Immature natural killer cell (primary cell): ENCODE data around the gene C2orf49. TPM values are rescaled to one million over a fixed set of nuclear protein-coding genes. Genes with fewer than 3 reads are reported as not detected.

Experiments used
- DNase-seq, 3 donors: peaks; one replicate each; pipeline ENCODE4 v3.0.0; 2022; ENCODE audit warnings: mixed read lengths in 1 of 3
- H3K27ac Mint-ChIP-seq, 6 donors: one replicate each; pipeline ENCODE4 v1.8.0; 2020; ENCODE audit warnings: mixed read lengths in 6 of 6, mild to moderate bottlenecking in 5 of 6, inconsistent platforms in 4 of 6, moderate library complexity in 3 of 6
- H3K27me3 Mint-ChIP-seq, 3 donors: one replicate each; pipeline ENCODE4 v1.8.0; 2020 to 2021; ENCODE audit warnings: low read depth in 3 of 3, mild to moderate bottlenecking in 3 of 3, mixed read lengths in 3 of 3, moderate library complexity in 3 of 3, inconsistent platforms in 1 of 3
- H3K36me3 Mint-ChIP-seq, 3 donors: one replicate each; pipeline ENCODE4 v1.8.0; 2020; ENCODE audit warnings: mixed read lengths in 3 of 3, inconsistent platforms in 2 of 3, mild to moderate bottlenecking in 2 of 3
- H3K4me1 Mint-ChIP-seq, 2 donors: one replicate each; pipeline ENCODE4 v1.8.0; 2020; ENCODE audit warnings: inconsistent platforms in 2 of 2, mild to moderate bottlenecking in 2 of 2, mixed read lengths in 2 of 2, moderate library complexity in 1 of 2
- H3K4me3 Mint-ChIP-seq, 5 donors: one replicate each; pipeline ENCODE4 v1.8.0; 2020; ENCODE audit warnings: mild to moderate bottlenecking in 5 of 5, mixed read lengths in 5 of 5, inconsistent platforms in 3 of 5, moderate library complexity in 3 of 5
- H3K9me3 Mint-ChIP-seq, 6 donors: one replicate each; pipeline ENCODE4 v1.8.0; 2020; ENCODE audit warnings: mild to moderate bottlenecking in 6 of 6, mixed read lengths in 6 of 6, inconsistent platforms in 4 of 6, moderate library complexity in 3 of 6
- polyA plus RNA-seq, 3 donors: library from polyadenylated mRNA; unstranded; fragments of 300-500 nt; fragmentation: Illumina TruSeq; gene quantifications; one replicate each; pipeline ENCODE4 v1.2.3, GENCODE V29; 2021

Gene C2orf49
- polyA plus RNA-seq, 3 donors from 2014 or later = 4.6 to 12.2 (median 11.1) TPM

DNA sequence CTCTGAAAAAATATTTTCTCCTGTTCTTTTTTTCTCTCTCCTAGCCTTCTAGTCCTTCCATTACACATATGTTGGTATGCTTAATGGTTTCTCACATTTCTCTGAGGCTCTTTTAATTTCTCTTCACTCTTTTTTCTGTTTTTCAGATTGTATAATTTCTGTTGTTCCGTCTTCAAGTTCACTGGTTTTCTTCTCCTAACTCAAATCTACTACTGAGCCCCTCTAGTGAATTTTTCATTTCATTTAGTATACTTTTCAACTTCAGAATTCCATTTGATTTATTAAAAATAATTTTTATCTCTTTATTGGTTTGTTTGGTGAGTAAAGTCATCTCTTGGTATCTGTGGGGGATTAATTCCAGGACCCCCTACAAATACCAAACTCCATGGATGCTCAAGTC, 19.8 kb downstream of the C2orf49 start:
- Mint-ChIP-seq H3K4me3 (no peak overlapping the region), H3K27ac (no peak overlapping the region), H3K9me3 (peaks cover 2 to 29% (median 11%) of the 10 kb centered on the region in 6 donors)

DNA sequence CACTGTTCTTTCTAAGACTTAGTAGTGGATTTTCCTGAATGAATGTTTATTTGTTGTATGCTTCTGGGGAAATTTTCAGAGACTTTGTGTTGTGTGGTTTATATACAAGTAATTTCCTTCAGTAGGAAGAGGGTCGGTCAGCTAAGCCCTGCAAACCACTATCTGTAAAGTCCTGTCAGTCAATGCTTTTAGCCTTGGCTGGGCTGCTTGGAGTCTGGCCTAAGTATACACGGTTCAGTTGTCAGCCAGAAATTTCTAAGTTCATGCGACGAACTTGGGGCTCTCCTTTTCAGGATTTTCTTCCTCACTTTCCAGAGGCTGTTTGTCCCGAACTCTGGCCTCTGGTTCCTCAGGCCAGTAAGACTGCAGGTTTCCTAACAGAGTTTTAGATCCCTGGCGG, 21.3 kb downstream of the C2orf49 start:
- Mint-ChIP-seq H3K27ac (peak overlapping the region in 1 of 6 donors; percentile 36), H3K4me1 (peaks cover 29 to 35% of the 10 kb centered on the region in 2 donors), H3K4me3 (no peak overlapping the region), H3K36me3 (peaks cover 42 to 63% (median 45%) of the 10 kb centered on the region in 3 donors), H3K27me3 (peaks cover 0 to 5% (median 0%) of the 10 kb centered on the region in 3 donors), H3K9me3 (peaks cover 2 to 29% (median 11%) of the 10 kb centered on the region in 6 donors)
- DNase-seq = no peak

More for the DNA sequence above, 19.8 kb downstream of the C2orf49 start:
- no peak for DNase-seq
- H3K36me3 Mint-ChIP-seq = peaks cover 45 to 72% (median 54%) of the 10 kb centered on the region in 3 donors
- peaks cover 0 to 5% (median 0%) of the 10 kb centered on the region in 3 donors for H3K27me3 Mint-ChIP-seq
- H3K4me1 Mint-ChIP-seq = peaks cover 15 to 22% of the 10 kb centered on the region in 2 donors

DNA sequence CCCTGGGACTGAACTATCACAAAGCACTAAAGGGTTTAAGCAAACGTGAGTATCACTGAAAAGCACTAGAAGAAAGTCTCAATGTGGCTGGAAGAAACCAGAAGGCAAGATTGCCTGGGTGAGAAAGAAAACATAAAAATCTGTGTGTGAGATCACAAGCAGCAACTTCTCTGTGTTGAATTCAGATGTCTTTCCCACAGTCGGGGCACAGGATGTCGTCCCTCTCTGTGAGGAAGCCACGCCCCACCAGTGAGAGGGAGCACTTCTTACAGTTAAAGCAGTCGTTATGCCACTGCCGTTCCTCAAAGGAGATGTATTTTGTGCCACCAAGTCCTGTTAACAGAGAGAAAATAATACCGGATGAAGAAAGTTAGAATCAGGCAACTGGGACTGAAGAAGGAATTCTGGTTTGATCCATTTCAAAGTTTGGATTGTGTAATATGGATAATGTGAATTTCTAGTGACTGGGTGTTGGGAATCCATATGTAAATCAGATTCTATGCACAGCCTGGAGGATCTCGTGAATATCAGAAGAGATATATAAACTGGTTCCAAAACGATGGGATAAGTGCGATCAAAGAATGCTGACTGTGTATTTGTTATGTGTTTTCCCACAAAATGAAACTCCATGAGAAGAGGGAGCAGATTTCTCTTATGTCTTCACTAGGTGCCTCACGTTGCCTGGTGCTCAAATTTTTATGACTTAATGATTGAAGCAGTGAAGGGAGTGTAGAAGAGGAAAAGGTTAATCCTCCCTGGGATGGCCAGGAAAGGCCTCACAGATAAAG, 24.0 kb downstream of the C2orf49 start:
- H3K27ac Mint-ChIP-seq = peak overlapping the region in 4 of 6 donors; percentile 1 to 54 (median 46)
- peaks cover 32 to 37% of the 10 kb centered on the region in 2 donors for H3K4me1 Mint-ChIP-seq
- H3K27me3 Mint-ChIP-seq = peaks cover 0 to 5% (median 0%) of the 10 kb centered on the region in 3 donors
- H3K4me3 Mint-ChIP-seq = peak overlapping the region in 2 of 5 donors; percentile 1 to 23
- H3K36me3 Mint-ChIP-seq = peaks cover 26 to 45% (median 28%) of the 10 kb centered on the region in 3 donors
- H3K9me3 Mint-ChIP-seq = peaks cover 2 to 18% (median 10%) of the 10 kb centered on the region in 6 donors
- no peak for DNase-seq

DNA sequence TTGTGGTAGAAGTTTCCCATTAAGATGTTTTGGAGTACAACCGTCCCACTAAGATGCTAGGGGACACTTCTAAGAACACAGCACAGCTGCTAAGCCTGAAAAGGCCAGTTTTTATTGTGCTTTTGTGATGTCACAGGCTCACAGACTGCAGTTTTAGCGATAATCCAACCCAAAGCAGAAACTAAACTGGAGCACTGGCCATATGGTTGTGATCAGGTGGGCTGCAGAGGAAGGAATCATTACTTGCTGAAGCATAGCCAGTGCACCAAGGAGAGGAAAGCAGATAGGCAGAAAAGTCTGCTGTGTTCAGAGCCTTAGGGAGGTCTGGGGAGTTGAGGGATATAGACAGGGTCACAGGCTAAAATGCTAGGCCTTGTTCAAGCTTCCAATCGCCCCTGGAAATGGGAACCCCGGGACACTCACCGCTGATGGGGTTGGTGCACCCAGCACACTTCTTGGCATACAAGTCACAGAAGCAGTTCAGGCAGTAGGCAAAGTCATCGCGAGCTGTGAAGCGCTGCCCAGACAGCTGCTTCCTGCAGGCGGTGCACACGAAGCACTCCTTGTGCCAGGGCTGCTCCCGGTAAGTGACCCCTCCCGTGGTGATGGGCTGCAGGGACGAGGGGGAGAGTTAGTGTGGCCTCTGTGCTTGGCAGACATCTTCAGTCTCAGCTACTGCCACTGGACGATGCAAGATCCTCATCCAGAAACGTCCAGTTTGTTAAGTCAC, 25.7 kb downstream of the C2orf49 start:
- Mint-ChIP-seq H3K27ac (peak overlapping the region in 2 of 6 donors; percentile 46 to 62), H3K4me3 (no peak overlapping the region), H3K36me3 (peaks cover 11 to 30% (median 15%) of the 10 kb centered on the region in 3 donors), H3K27me3 (peaks cover 0 to 5% (median 0%) of the 10 kb centered on the region in 3 donors), H3K9me3 (peaks cover 0 to 2% (median under 1%) of the 10 kb centered on the region in 6 donors), H3K4me1 (peaks cover 32 to 37% of the 10 kb centered on the region in 2 donors)
- no peak for DNase-seq

DNA sequence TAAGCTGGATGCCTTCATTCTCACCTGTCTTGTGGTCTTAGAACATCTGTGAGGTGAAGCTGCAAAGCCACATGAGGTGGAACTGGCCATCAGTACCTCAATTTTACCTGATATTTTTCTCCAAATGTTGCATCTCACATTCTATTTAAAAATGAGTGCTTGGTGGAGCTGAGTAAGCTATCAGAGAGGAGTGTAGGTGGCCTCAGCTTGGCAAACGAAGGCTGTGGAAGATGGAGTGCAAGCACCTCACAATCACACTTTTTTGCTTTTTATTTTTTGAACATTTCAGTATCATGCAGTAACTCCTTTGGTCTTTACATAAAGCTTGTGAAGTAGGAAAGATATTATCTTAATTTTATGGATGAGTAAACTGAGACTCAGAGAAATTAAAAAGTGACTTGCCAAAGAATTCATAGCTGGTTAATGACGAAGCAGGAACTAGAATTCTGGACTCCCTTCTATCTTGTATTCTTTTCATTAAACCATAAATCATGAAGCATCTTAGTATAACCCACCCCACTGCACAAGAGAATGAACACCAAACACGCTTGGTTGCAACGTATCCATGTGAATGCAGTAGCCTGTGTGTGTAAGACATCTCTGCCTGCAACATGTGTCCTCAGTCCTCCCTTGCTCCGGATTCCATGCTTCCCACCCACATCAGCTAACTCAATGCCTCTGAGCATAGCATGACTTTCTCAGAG, 27.2 kb downstream of the C2orf49 start:
- Mint-ChIP-seq H3K9me3 (no peaks in the 10 kb centered on the region), H3K4me1 (peaks cover 32 to 40% of the 10 kb centered on the region in 2 donors), H3K36me3 (peaks cover 3 to 16% (median 9%) of the 10 kb centered on the region in 3 donors), H3K27me3 (peaks cover 0 to 3% (median under 1%) of the 10 kb centered on the region in 3 donors), H3K4me3 (no peak overlapping the region), H3K27ac (no peak overlapping the region)
- DNase-seq = no peak

DNA sequence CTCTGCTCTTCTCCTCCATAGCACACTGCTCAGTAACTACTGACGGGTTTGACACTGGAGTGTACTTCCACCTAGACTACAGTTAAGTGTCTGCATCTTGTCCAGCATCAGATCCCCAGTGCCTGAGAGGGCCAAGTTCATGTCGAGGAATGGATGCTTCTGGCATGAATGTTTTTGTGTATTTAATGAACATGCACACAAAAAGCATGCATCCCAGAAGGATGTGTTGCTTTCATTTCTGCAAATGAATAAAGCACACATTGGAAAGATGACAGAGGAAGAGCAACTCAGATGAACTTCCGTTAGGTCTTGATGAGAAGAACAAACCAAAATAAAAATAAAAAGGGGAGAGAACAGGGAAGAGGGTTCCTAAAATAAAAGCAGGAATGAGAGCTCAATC, 27.9 kb downstream of the C2orf49 start:
- Mint-ChIP-seq H3K27me3 (peaks cover 0 to 4% (median 0%) of the 10 kb centered on the region in 3 donors), H3K27ac (no peak overlapping the region), H3K4me3 (no peak overlapping the region), H3K4me1 (peaks cover 38 to 43% of the 10 kb centered on the region in 2 donors), H3K9me3 (no peaks in the 10 kb centered on the region), H3K36me3 (peaks cover 0 to 13% (median 6%) of the 10 kb centered on the region in 3 donors)
- DNase-seq = no peak

DNA sequence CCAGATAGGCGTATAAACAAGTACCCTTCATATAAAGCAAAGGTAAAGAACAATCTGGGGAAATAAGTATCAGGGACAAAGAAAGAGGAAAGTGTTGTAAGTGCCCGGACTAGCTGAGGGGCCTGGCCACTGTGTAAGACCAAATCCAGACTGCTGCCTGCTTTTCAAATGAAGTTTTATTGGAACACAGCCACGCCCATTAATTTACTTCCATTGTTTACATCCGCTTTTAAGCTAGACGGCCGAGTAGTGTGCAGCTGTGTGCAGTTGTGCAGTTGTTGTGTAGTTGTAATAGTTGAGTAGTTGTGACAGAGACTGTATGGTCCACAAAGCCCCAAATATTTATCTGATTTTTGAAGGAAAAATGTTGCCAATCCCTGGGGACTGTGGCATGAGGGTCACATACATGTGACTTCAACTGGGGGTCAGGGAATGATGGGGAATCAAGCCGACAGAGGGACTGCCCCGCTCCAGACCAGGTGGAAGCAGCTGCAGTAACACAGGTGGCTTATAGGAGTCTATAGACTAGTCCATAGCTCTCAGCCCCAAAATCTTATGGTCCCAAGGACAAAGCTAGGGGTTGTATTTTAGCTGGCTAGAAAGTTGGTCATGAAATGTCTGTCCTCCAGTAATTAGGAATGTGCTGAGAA, 31.5 kb downstream of the C2orf49 start:
- no peaks in the 10 kb centered on the region for H3K36me3 Mint-ChIP-seq
- no peak overlapping the region for H3K27ac Mint-ChIP-seq
- no peaks in the 10 kb centered on the region for H3K9me3 Mint-ChIP-seq
- no peak overlapping the region for H3K4me3 Mint-ChIP-seq
- DNase-seq = no peak
- peaks cover 9 to 14% of the 10 kb centered on the region in 2 donors for H3K4me1 Mint-ChIP-seq
- H3K27me3 Mint-ChIP-seq = peaks cover 0 to 6% (median 0%) of the 10 kb centered on the region in 3 donors

DNA sequence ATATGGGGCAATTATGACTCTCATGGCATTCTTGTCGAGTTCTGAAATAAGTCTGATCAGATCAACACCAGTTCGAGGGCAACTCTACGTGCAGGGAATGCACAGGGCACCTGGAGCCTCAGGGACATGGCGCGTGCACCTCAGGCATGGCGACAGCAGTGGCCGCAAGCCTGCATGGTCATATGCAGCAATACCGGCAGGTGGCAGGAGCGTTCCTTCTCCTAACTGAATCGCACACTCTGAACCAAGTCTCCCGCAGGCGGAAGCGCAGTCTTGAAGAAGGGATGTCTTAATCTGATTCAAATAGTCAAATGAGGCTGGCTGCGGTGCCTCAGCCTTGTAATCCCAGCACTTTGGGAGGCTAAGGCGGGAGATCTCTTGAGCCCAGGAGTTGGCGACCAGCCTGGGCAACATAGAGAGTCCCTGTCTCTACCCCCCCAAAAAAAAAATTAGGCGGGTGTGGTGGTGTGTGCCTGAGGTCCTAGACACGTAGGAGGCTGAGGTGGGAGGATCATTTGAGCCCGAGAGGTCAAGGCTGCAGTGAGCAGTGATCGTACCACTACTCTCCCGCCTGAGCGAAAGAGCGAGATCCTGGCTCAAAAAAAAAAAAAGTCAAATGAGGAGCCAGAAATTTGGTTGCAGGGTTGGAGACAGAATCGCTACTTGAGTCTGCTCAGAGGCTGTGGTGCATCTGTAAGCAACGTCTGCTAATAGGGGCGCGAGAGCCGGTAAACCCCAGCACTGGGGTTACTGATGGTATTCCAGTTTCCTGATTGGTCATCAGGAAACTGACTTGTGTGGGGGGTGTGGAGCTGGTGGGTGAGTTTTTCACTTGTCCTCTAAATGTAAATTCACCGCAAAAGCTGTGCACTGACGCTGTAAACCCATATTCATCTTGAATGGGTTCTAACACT, 32.7 kb downstream of the C2orf49 start:
- Mint-ChIP-seq H3K9me3 (no peaks in the 10 kb centered on the region), H3K27me3 (peaks cover 0 to 7% (median 3%) of the 10 kb centered on the region in 3 donors), H3K4me1 (peaks cover 11 to 17% of the 10 kb centered on the region in 2 donors), H3K27ac (peak overlapping the region in 4 of 6 donors; percentile 0 to 50 (median 18)), H3K4me3 (peak overlapping the region in 4 of 5 donors; percentile 11 to 67 (median 35)), H3K36me3 (no peaks in the 10 kb centered on the region)
- DNase-seq = peak; percentile 62 to 74 (median 68)

DNA sequence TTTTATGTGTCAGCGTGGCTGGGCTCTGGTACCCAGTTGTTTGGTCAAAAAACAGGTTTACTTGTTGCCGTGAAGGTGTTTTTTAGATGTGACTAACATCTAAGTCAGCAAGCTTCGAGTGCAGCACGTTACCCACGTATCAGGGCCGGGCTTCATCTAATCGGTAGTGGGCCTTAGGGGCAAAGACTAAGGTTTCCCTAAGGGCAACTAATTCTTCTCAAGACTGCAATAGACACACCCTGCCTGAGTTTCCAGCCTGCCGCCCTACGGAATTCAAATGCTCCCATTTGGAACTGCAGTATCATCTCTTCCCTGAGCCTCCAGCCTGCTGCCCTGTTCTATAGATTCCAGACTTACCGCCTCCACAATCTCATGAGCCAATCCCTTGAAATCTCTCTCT, 33.8 kb downstream of the C2orf49 start:
- H3K4me3 Mint-ChIP-seq = no peak overlapping the region
- peaks cover 11 to 17% of the 10 kb centered on the region in 2 donors for H3K4me1 Mint-ChIP-seq
- no peaks in the 10 kb centered on the region for H3K36me3 Mint-ChIP-seq
- no peaks in the 10 kb centered on the region for H3K9me3 Mint-ChIP-seq
- H3K27ac Mint-ChIP-seq = no peak overlapping the region
- no peak for DNase-seq
- peaks cover 0 to 7% (median 5%) of the 10 kb centered on the region in 3 donors for H3K27me3 Mint-ChIP-seq

DNA sequence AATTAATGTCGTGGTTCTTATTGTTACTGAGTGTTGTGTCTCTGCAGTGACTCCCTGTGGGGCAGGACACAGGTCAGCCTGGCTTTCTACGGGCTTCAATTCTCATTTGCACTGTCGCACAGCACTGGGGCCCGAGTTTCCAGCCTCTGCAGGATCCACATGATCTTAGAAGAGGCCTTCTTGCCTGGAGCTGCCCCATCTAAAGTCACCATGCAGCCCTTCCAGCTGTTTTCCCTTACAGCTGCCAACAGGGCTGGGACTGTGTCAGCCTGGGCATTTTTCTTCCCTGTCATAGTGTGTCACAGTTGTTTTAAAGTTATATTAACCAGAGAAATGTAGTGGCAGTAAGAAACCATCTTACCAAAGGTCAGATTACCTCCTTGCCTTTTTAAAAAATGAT, 34.5 kb downstream of the C2orf49 start:
- peaks cover 0 to 7% (median 6%) of the 10 kb centered on the region in 3 donors for H3K27me3 Mint-ChIP-seq
- H3K4me3 Mint-ChIP-seq = no peak overlapping the region
- H3K9me3 Mint-ChIP-seq = no peaks in the 10 kb centered on the region
- H3K4me1 Mint-ChIP-seq = peaks cover 11 to 17% of the 10 kb centered on the region in 2 donors
- H3K27ac Mint-ChIP-seq = no peak overlapping the region
- H3K36me3 Mint-ChIP-seq = no peaks in the 10 kb centered on the region
- DNase-seq = no peak

DNA sequence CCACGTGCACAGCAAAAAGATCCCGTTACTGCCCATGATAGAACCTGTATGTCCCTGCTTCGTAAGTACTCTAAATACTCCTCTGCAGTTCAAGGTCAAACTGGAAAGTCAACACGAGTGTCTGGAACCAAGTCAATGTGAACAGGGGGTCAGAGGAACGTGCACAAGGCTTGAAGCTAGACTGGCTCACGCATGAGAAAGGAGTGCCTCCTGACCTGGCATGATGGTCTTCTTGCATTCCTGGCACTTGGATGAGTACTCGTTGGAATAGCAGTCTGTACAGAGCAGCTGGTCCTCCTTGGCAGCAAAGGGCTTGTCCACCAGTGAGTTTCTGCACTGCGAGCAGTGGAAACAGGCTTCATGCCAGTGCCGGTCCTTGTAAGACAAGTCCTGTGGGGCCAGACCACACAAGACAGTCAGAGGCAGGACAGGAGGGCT, 36.0 kb downstream of the C2orf49 start:
- H3K9me3 Mint-ChIP-seq = no peaks in the 10 kb centered on the region
- peaks cover 11 to 17% of the 10 kb centered on the region in 2 donors for H3K4me1 Mint-ChIP-seq
- DNase-seq = no peak
- peak overlapping the region in 1 of 5 donors; percentile 63 for H3K4me3 Mint-ChIP-seq
- peak overlapping the region in 2 of 6 donors; percentile 60 to 66 for H3K27ac Mint-ChIP-seq
- peaks cover 0 to 7% (median 6%) of the 10 kb centered on the region in 3 donors for H3K27me3 Mint-ChIP-seq
- no peaks in the 10 kb centered on the region for H3K36me3 Mint-ChIP-seq

DNA sequence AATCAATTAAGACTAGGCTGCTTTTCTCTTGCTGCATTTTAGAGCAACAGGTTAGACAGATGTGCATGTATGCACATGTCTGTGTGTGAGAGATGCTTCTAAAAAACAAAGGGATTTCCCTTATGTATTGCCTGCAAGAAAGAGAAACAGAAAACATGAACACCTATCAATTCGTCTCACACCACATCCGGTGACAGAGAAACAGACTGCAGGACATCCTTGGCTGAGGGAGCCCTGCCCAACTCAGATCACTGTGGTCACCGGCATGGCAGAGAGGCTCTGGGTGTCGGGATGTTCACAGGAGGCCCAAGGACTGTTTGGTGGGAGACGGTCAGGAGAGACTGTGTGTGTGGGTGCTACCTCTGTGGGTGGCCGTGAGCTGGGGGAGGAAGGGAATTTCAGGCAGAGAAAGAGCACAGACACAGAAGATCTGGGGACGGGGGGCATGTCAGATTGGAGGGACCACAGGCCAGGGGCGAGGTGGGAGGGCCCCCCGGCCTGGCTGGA, 36.6 kb downstream of the C2orf49 start:
- peak overlapping the region; percentile 8 to 84 (median 63) for H3K27ac Mint-ChIP-seq
- peak; percentile 6 to 13 (median 10) for DNase-seq
- H3K4me3 Mint-ChIP-seq = peak overlapping the region in 3 of 5 donors; percentile 35 to 72 (median 63)
- H3K27me3 Mint-ChIP-seq = peaks cover 0 to 7% (median 6%) of the 10 kb centered on the region in 3 donors
- H3K36me3 Mint-ChIP-seq = no peaks in the 10 kb centered on the region
- H3K4me1 Mint-ChIP-seq = peaks cover 11 to 17% of the 10 kb centered on the region in 2 donors
- no peaks in the 10 kb centered on the region for H3K9me3 Mint-ChIP-seq
